Vagina (tissue), 2 donors: ENCODE measurements around the gene RAB17.

Source experiments
- CTCF ChIP-seq, 3 experiments: fragments of 450-650 bp in 2 of 3; fragments of 200-600 bp in 1 of 3; sonication (generic) in 1 of 3; IDR thresholded peaks; one replicate each; pipeline ENCODE4 v1.5.1; 2017 to 2019; ENCODE audit warnings: antibody characterized with exemption in 3 of 3, mild to moderate bottlenecking in 2 of 3, moderate library complexity in 2 of 3
- POLR2A ChIP-seq, 2 donors: fragments of 450-650 bp; IDR thresholded peaks; one replicate each; pipeline ENCODE4 v1.6.1; 2017; ENCODE audit warnings: antibody characterized with exemption in 2 of 2, mild to moderate bottlenecking in 2 of 2, moderate library complexity in 2 of 2

DNA sequence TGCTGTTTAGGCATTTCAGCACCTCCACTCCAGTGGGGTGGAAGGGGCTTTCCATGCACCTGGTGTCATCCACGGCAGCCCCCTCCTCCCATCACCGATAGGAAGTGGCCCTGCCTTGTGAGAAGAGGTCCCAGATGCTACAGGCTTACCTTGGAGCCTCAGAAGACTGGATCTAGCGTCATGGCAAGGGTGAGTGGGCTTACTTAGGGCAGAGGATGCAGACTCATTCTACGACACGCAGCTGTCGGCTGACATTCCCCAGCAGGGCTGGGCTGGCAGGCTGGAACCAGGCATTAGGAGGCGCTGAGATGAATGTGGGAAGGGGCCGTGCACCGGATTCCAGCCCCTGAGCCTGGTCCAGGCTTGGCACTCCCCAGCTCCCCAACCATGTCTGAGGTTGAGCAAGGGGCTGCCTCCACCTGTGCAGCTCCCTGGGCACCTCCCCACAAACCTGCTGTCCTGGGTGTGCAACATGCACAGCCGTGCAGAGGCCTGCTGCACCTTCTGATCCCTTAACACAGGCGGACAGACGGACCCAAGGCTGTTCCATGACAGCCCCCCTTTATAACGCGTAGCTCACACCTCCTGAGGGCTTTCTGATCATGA, 25.9 kb downstream of the RAB17 start:
- TF ChIP-seq POLR2A (IDR thresholded peaks at IDR 0.05), result no peak
- TF ChIP-seq CTCF (IDR thresholded peaks at IDR 0.05), result no peak
